ENCODE data around the gene RALY. TPM values are rescaled to one million over a fixed set of nuclear protein-coding genes. Genes with fewer than 3 reads are reported as not detected.

The RALY gene
- total and polyA plus RNA-seq, 5 donors from 2014 or later = 160 to 216 (median 191) TPM

DNA sequence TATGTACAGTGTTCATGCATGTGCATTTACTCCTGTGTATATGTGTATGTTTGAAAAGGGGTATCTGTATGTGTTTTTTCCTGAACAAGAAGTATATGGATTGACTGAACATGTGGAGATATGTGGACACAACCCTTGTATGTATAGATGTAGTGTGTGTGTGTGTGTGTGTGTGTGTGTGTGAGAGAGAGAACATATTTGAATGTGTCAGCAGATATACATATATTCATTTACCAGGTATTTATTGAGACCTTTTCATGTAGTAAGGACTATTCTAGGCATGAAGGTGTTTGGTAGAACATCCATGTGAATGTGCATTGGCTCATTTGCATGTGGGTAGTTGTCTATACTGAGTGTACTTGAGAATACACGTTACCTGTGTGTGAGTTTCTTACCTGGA lies 79.1 kb downstream of the RALY start:
- no peaks in the 10 kb centered on the region for H3K9me3 Mint-ChIP-seq
- Histone ChIP-seq H3K4me3 (ENCODE audit: low read depth, low read length) (no peak overlapping the region), H3K27me3 (ENCODE audit: control insufficient read depth, insufficient read depth, low read length) (no peaks in the 10 kb centered on the region), H3K4me1 (ENCODE audit: control insufficient read depth, insufficient read depth, low read length, poor library complexity, severe bottlenecking) (peaks cover 13% of the 10 kb centered on the region), H3K9me3 (ENCODE audit: control insufficient read depth in 2 of 2, low read length in 2 of 2) (no peaks in the 10 kb centered on the region), H3K36me3 (ENCODE audit: control insufficient read depth, insufficient read depth, low read length) (peaks cover 61% of the 10 kb centered on the region), H3K27ac (ENCODE audit: insufficient read depth, low read length, poor library complexity, severe bottlenecking) (no peak overlapping the region)
- H3K4me3 Mint-ChIP-seq = no peak overlapping the region
- H3K27me3 Mint-ChIP-seq = no peaks in the 10 kb centered on the region
- H3K4me1 Mint-ChIP-seq = peaks cover 13 to 40% (median 25%) of the 10 kb centered on the region in 4 donors
- H3K36me3 Mint-ChIP-seq = peaks cover 27% of the 10 kb centered on the region
- H3K27ac Mint-ChIP-seq = peak overlapping the region; percentile 22 to 72 (median 28)
- ATAC-seq (ENCODE audit: low read depth in 2 of 2) = no peak
- no peak for DNase-seq

DNA sequence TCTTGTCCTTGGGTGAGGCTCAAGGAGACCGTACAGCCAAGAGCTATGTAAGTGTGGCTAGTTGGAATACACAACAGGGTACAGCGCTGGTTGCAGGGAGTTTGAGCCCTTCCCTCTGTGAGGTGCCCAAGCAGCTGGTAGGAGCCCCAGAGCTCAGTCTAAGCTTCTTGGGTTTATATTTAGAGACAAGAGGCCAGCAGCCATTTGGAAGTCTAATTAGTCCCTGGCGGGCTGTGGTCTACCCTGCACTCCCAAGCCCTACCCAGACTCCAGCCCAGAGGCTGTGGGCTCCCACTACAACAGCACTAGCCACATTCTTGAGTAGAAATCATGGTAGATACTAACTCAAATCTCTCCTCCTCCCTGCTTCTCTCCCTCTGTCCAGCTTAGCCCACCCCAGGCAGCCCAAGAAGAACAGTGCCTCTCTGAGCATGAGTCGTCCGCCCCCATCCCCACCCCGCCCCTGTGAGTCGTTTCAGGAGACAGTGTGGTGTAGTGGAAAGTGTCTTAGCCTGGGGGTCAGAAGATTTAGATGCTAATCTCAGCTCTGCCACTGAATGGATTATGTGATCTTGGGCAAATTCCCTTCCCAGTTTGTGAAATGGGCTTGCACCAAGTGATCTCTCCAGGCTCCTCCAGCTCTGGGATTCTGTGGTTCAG lies 80.5 kb downstream of the RALY start:
- no peaks in the 10 kb centered on the region for H3K27me3 ChIP-seq (ENCODE audit: control insufficient read depth, insufficient read depth, low read length)
- H3K27me3 Mint-ChIP-seq = no peaks in the 10 kb centered on the region
- H3K4me3 ChIP-seq (ENCODE audit: low read depth, low read length) = no peak overlapping the region
- peaks cover 75% of the 10 kb centered on the region for H3K36me3 ChIP-seq (ENCODE audit: control insufficient read depth, insufficient read depth, low read length)
- no peak for DNase-seq
- no peak overlapping the region for H3K27ac ChIP-seq (ENCODE audit: insufficient read depth, low read length, poor library complexity, severe bottlenecking)
- no peak overlapping the region for H3K27ac Mint-ChIP-seq
- no peaks in the 10 kb centered on the region for H3K9me3 ChIP-seq (ENCODE audit: control insufficient read depth in 2 of 2, low read length in 2 of 2)
- H3K36me3 Mint-ChIP-seq = peaks cover 35% of the 10 kb centered on the region
- peaks cover 5% of the 10 kb centered on the region for H3K4me1 ChIP-seq (ENCODE audit: control insufficient read depth, insufficient read depth, low read length, poor library complexity, severe bottlenecking)
- no peaks in the 10 kb centered on the region for H3K9me3 Mint-ChIP-seq
- H3K4me3 Mint-ChIP-seq = no peak overlapping the region
- ATAC-seq (ENCODE audit: low read depth in 2 of 2) = no peak
- peaks cover 5 to 28% (median 15%) of the 10 kb centered on the region in 4 donors for H3K4me1 Mint-ChIP-seq

DNA sequence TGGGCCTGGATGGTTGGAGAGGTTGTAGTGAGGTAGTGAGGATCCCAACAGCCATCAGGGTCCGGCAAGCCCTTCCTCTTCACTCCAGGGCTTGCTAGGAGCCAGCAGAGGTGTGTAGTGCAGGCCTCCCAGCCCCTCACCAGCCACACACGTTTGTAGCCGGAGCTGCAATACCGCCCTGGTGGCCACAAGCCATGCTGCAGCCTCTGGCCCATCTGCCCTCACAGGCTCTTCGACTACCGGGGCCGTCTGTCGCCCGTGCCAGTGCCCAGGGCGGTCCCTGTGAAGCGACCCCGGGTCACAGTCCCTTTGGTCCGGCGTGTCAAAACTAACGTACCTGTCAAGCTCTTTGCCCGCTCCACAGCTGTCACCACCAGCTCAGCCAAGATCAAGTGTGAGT lies 81.9 kb downstream of the RALY start:
- no peak overlapping the region for H3K4me3 Mint-ChIP-seq
- peaks cover 86% of the 10 kb centered on the region for H3K36me3 ChIP-seq (ENCODE audit: control insufficient read depth, insufficient read depth, low read length)
- H3K4me3 ChIP-seq (ENCODE audit: low read depth, low read length) = no peak overlapping the region
- no peaks in the 10 kb centered on the region for H3K9me3 ChIP-seq (ENCODE audit: control insufficient read depth in 2 of 2, low read length in 2 of 2)
- H3K4me1 Mint-ChIP-seq = peaks cover 3 to 17% (median 8%) of the 10 kb centered on the region in 4 donors
- H3K36me3 Mint-ChIP-seq = peaks cover 38% of the 10 kb centered on the region
- H3K9me3 Mint-ChIP-seq = no peaks in the 10 kb centered on the region
- DNase-seq = no peak
- H3K27me3 Mint-ChIP-seq = no peaks in the 10 kb centered on the region
- no peaks in the 10 kb centered on the region for H3K27me3 ChIP-seq (ENCODE audit: control insufficient read depth, insufficient read depth, low read length)
- no peak for ATAC-seq (ENCODE audit: low read depth in 2 of 2)
- no peaks in the 10 kb centered on the region for H3K4me1 ChIP-seq (ENCODE audit: control insufficient read depth, insufficient read depth, low read length, poor library complexity, severe bottlenecking)
- peak overlapping the region in 1 of 3 donors; percentile 62 for H3K27ac Mint-ChIP-seq
- no peak overlapping the region for H3K27ac ChIP-seq (ENCODE audit: insufficient read depth, low read length, poor library complexity, severe bottlenecking)

DNA sequence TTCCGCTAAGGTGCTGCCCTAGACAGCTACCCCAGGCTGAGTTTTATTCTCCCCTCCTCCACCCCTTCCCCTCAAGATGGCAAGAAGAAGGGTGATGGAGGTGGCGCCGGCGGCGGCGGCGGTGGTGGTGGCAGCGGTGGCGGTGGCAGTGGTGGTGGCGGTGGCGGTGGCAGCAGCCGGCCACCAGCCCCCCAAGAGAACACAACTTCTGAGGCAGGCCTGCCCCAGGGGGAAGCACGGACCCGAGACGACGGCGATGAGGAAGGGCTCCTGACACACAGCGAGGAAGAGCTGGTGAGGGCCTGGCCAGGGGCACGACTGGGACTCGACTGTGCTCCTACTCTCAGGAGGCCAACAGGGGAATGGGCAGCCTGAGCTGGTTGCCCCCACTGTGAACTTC lies 83.2 kb downstream of the RALY start:
- Mint-ChIP-seq H3K27me3 (no peaks in the 10 kb centered on the region), H3K9me3 (no peaks in the 10 kb centered on the region), H3K36me3 (peaks cover 38% of the 10 kb centered on the region), H3K4me1 (peaks cover 0 to 12% (median 5%) of the 10 kb centered on the region in 4 donors), H3K27ac (no peak overlapping the region), H3K4me3 (no peak overlapping the region)
- Histone ChIP-seq H3K4me1 (ENCODE audit: control insufficient read depth, insufficient read depth, low read length, poor library complexity, severe bottlenecking) (no peaks in the 10 kb centered on the region), H3K4me3 (ENCODE audit: low read depth, low read length) (no peak overlapping the region), H3K36me3 (ENCODE audit: control insufficient read depth, insufficient read depth, low read length) (peaks cover 93% of the 10 kb centered on the region), H3K27ac (ENCODE audit: insufficient read depth, low read length, poor library complexity, severe bottlenecking) (no peak overlapping the region), H3K27me3 (ENCODE audit: control insufficient read depth, insufficient read depth, low read length) (no peaks in the 10 kb centered on the region), H3K9me3 (ENCODE audit: control insufficient read depth in 2 of 2, low read length in 2 of 2) (no peaks in the 10 kb centered on the region)
- ATAC-seq (ENCODE audit: low read depth in 2 of 2) (no peak), DNase-seq (no peak)

DNA sequence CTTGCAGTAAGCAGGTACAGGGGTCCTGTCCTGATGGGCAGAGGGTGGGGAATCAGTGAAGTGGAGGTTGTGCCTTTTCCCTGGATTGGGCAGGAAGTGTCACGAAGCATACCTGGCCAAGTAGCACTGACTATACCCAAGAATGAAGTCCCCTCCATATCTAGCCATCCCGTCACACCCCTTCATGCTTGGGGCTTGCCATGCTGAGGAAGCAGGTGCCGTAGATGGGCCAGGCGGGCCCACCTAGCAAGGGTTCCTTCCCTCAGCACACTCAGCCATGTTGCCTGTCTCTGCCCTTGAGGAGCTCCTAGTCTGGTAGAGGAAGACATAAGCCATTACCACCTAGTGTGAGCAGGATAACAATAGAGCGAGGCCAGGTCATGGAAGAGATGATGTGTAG lies 84.8 kb downstream of the RALY start:
- no peaks in the 10 kb centered on the region for H3K27me3 ChIP-seq (ENCODE audit: control insufficient read depth, insufficient read depth, low read length)
- H3K36me3 Mint-ChIP-seq = peaks cover 28% of the 10 kb centered on the region
- H3K4me3 Mint-ChIP-seq = no peak overlapping the region
- no peaks in the 10 kb centered on the region for H3K27me3 Mint-ChIP-seq
- H3K4me1 ChIP-seq (ENCODE audit: control insufficient read depth, insufficient read depth, low read length, poor library complexity, severe bottlenecking) = no peaks in the 10 kb centered on the region
- no peaks in the 10 kb centered on the region for H3K9me3 Mint-ChIP-seq
- no peak overlapping the region for H3K4me3 ChIP-seq (ENCODE audit: low read depth, low read length)
- no peaks in the 10 kb centered on the region for H3K9me3 ChIP-seq (ENCODE audit: control insufficient read depth in 2 of 2, low read length in 2 of 2)
- peak overlapping the region in 2 of 3 donors; percentile 22 to 73 for H3K27ac Mint-ChIP-seq
- H3K36me3 ChIP-seq (ENCODE audit: control insufficient read depth, insufficient read depth, low read length) = peaks cover 87% of the 10 kb centered on the region
- H3K4me1 Mint-ChIP-seq = peaks cover 0 to 16% (median 9%) of the 10 kb centered on the region in 4 donors
- no peak overlapping the region for H3K27ac ChIP-seq (ENCODE audit: insufficient read depth, low read length, poor library complexity, severe bottlenecking)
- ATAC-seq (ENCODE audit: low read depth in 2 of 2) (no peak), DNase-seq (no peak)

DNA sequence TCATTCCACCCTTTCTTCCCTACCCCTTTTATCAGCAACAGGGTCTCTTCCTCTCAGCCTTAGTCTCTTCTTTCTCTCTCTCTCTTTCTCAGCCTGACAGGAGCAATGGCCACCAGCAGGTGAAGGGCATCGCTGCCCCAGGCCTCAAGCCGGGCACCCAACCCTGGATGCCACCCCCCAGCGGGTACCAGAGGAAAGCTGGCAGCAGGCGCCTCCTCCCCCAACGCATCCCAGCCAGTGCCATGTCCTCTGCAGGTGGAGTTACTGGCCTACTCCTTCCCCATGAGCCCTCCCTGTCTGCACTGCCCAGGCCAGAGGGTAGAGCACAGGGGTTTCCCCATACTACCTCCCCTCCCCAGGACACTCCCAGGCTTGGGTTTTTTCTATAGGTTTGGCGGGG lies 86.1 kb downstream of the RALY start:
- Histone ChIP-seq H3K27ac (ENCODE audit: insufficient read depth, low read length, poor library complexity, severe bottlenecking) (no peak overlapping the region), H3K4me1 (ENCODE audit: control insufficient read depth, insufficient read depth, low read length, poor library complexity, severe bottlenecking) (no peaks in the 10 kb centered on the region), H3K9me3 (ENCODE audit: control insufficient read depth in 2 of 2, low read length in 2 of 2) (no peaks in the 10 kb centered on the region), H3K4me3 (ENCODE audit: low read depth, low read length) (no peak overlapping the region), H3K36me3 (ENCODE audit: control insufficient read depth, insufficient read depth, low read length) (peaks cover 88% of the 10 kb centered on the region), H3K27me3 (ENCODE audit: control insufficient read depth, insufficient read depth, low read length) (no peaks in the 10 kb centered on the region)
- H3K27ac Mint-ChIP-seq = peak overlapping the region in 2 of 3 donors; percentile 73 to 83
- ATAC-seq (ENCODE audit: low read depth in 2 of 2) (no peak), DNase-seq (no peak)
- no peaks in the 10 kb centered on the region for H3K27me3 Mint-ChIP-seq
- H3K9me3 Mint-ChIP-seq = no peaks in the 10 kb centered on the region
- peaks cover 0 to 22% (median 13%) of the 10 kb centered on the region in 4 donors for H3K4me1 Mint-ChIP-seq
- no peak overlapping the region for H3K4me3 Mint-ChIP-seq
- H3K36me3 Mint-ChIP-seq = peaks cover 33% of the 10 kb centered on the region

DNA sequence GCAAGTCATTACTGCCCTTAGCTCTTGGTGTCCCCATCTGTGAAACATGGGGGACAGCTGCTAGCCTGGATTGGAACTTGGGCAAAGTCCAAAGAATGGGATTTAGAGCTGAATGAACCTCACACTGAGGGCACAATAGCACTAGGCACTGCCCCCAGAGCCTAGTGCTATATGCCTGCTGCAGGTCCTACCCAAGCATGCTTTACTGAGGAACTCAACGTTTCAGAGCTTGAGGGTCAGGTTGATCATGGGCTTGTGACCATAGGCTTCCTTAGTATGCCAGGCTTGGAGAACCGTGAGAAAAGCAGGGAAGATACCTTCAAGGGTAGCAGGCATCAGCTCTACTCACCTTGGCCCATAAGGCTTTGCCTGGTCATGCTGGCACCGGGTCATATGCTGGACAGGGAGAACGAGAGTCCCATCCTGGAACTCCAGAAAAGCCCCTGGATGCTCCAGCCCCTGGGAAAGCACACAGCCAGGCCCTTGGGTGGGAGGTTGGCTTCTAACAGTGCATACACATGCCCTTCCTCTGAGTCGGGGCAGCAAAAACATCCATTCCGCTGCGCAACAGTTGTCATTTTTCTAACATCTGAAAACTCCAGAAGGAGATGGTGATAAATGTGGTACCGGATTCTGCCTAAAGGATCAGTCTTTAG lies 88.6 kb downstream of the RALY start:
- no peak overlapping the region for H3K27ac ChIP-seq (ENCODE audit: insufficient read depth, low read length, poor library complexity, severe bottlenecking)
- ATAC-seq (ENCODE audit: low read depth in 2 of 2) (no peak), DNase-seq (no peak)
- H3K9me3 ChIP-seq (ENCODE audit: control insufficient read depth in 2 of 2, low read length in 2 of 2) = no peaks in the 10 kb centered on the region
- Mint-ChIP-seq H3K27me3 (no peaks in the 10 kb centered on the region), H3K27ac (peak overlapping the region; percentile 11 to 71 (median 42)), H3K4me1 (peaks cover 4 to 28% (median 20%) of the 10 kb centered on the region in 4 donors), H3K9me3 (no peaks in the 10 kb centered on the region), H3K4me3 (no peak overlapping the region), H3K36me3 (peaks cover 30% of the 10 kb centered on the region)
- peaks cover 78% of the 10 kb centered on the region for H3K36me3 ChIP-seq (ENCODE audit: control insufficient read depth, insufficient read depth, low read length)
- H3K4me3 ChIP-seq (ENCODE audit: low read depth, low read length) = no peak overlapping the region
- H3K4me1 ChIP-seq (ENCODE audit: control insufficient read depth, insufficient read depth, low read length, poor library complexity, severe bottlenecking) = no peaks in the 10 kb centered on the region
- H3K27me3 ChIP-seq (ENCODE audit: control insufficient read depth, insufficient read depth, low read length) = no peaks in the 10 kb centered on the region

DNA sequence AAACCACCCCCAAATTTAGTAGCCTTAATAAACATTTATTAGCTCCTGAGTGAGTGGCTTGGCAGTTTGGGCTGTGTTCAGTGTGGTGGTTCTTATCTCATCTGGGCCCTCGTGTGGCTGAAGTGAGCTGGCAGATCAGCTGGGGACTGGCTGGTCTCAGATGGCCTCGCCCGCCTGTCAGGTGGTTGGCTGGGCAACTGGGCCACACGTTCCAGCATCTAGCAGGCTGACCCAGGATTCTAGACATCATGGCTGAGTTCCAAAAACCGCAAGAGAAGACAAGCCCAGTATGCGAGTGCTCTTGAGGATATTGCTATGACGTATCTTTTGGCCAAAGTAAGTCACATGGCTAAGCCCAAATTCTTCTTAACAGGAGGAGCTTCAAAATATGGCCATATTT lies 89.4 kb downstream of the RALY start:
- Histone ChIP-seq H3K27me3 (ENCODE audit: control insufficient read depth, insufficient read depth, low read length) (no peaks in the 10 kb centered on the region), H3K4me3 (ENCODE audit: low read depth, low read length) (no peak overlapping the region), H3K9me3 (ENCODE audit: control insufficient read depth in 2 of 2, low read length in 2 of 2) (no peaks in the 10 kb centered on the region), H3K4me1 (ENCODE audit: control insufficient read depth, insufficient read depth, low read length, poor library complexity, severe bottlenecking) (no peaks in the 10 kb centered on the region), H3K36me3 (ENCODE audit: control insufficient read depth, insufficient read depth, low read length) (peaks cover 77% of the 10 kb centered on the region), H3K27ac (ENCODE audit: insufficient read depth, low read length, poor library complexity, severe bottlenecking) (no peak overlapping the region)
- Mint-ChIP-seq H3K27ac (peak overlapping the region in 1 of 3 donors; percentile 44), H3K27me3 (no peaks in the 10 kb centered on the region), H3K4me1 (peaks cover 4 to 31% (median 21%) of the 10 kb centered on the region in 4 donors), H3K9me3 (no peaks in the 10 kb centered on the region), H3K36me3 (peaks cover 35% of the 10 kb centered on the region), H3K4me3 (no peak overlapping the region)
- ATAC-seq (ENCODE audit: low read depth in 2 of 2) = no peak
- DNase-seq = no peak
